B cell (primary cell): ENCODE results near the gene PCLO.

Source experiments
- CTCF ChIP-seq: fragments of 200-600 bp; IDR thresholded peaks from one replicate; pipeline ENCODE4 v1.8.0; 2022; ENCODE audit warnings: antibody characterized with exemption, mild to moderate bottlenecking
- EZH2 ChIP-seq: IDR thresholded peaks from 2 replicates; pipeline ENCODE4 v1.6.1; 2012; ENCODE audit warnings: borderline replicate concordance, low read depth, mild to moderate bottlenecking, moderate library complexity, low read length; ENCODE audit not compliant: insufficient read depth, poor library complexity, severe bottlenecking

DNA sequence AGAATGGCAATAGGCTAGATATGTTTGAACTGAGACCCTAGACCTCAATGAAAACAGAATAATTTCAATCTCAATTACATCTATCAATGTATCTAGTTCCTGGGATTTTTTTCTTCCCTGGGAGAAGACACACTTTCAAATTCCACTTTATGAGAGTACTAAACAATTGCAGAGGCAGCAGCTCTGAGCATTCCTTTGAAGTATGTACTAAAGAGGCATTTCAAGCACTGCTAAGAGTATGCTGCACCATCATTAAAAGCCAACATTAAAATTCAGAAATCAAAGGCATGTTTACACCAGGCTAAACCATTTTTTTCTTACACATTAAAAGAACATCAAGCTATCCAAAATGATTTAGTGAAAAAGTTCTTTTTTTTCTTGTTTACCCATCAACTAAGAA lies 421.2 kb downstream of the PCLO start:
- TF ChIP-seq CTCF: no peak
- no peak for TF ChIP-seq EZH2
